Endothelial cell of umbilical vein (primary cell): ENCODE measurements around the gene SLC4A2. TPM values are rescaled to one million over a fixed set of nuclear protein-coding genes. Genes with fewer than 3 reads are reported as not detected.

Experiments used
- BruUV-seq: library from RNA; stranded (reverse); fragments of 400-500 nt; replicated peaks from 2 replicates; lab custom pipeline; 2021; lab: Mats Ljungman, UMichigan
- CTCF ChIA-PET: fragments of 300-600, 350-600 bp; sonication (Branson Sonifier 250); formaldehyde crosslinking; loops from one replicate; lab custom pipeline; 2021; ENCODE audit warnings: antibody characterized with exemption, inconsistent platforms; lab: Charles Lee
- POLR2A ChIA-PET: fragments of 300-600, 350-600 bp; sonication (Branson Sonifier 250); formaldehyde crosslinking; loops from one replicate; lab custom pipeline; 2021; ENCODE audit warnings: antibody characterized with exemption, inconsistent platforms; lab: Charles Lee
- DNase-seq: peaks from one replicate; pipeline ENCODE4 v3.0.0-alpha.2; 2011; ENCODE audit warnings: low read depth, low spot score
- FAIRE-seq: peaks from 2 replicates; lab custom pipeline; 2011; peaks lifted over from hg19 to GRCh38; lab: Jason Lieb, UNC
- H2AFZ ChIP-seq: 2 replicates; pipeline ENCODE4 v1.6.0; 2012; ENCODE audit warnings: low read depth, low read length, control low read depth, inconsistent platforms
- H3K27ac ChIP-seq: 2 replicates; pipeline ENCODE4 v1.5.1; 2011; ENCODE audit warnings: low read depth, mild to moderate bottlenecking, control low read depth, low read length, moderate library complexity; ENCODE audit not compliant: insufficient read depth
- H3K27me3 ChIP-seq, 2 experiments: 2 replicates each; pipeline versions ENCODE4 v1.6.0 to v1.6.1; 2011; ENCODE audit warnings: low read length in 2 of 2, mixed read lengths in 1 of 2; ENCODE audit not compliant: control insufficient read depth in 2 of 2, insufficient read depth in 2 of 2
- H3K36me3 ChIP-seq, 2 experiments: 2 replicates in 1 of 2; 3 replicates in 1 of 2; pipeline ENCODE4 v1.5.1; 2011; ENCODE audit warnings: low read length in 2 of 2, mild to moderate bottlenecking in 1 of 2, moderate library complexity in 1 of 2; ENCODE audit not compliant: control insufficient read depth in 2 of 2, insufficient read depth in 2 of 2; ENCODE audit errors: extremely low read depth in 1 of 2
- H3K4me1 ChIP-seq: 3 replicates; pipeline ENCODE4 v1.5.1; 2011; ENCODE audit warnings: mild to moderate bottlenecking, low read length; ENCODE audit not compliant: control insufficient read depth, insufficient read depth; ENCODE audit errors: extremely low read depth
- H3K4me2 ChIP-seq: 2 replicates; pipeline ENCODE4 v1.6.1; 2011; ENCODE audit warnings: low read length, control low read depth, mixed read lengths; ENCODE audit not compliant: insufficient read depth
- H3K4me3 ChIP-seq, 3 experiments: fragments of 200-600 bp in 1 of 3; sonication (generic), shearing (Covaris generic) in 1 of 3; replicated peaks in 1 of 3; 2 replicates each; pipeline ENCODE4 v1.5.1; 2011 to 2016; ENCODE audit warnings: control low read depth in 3 of 3, low read length in 3 of 3, mild to moderate bottlenecking in 2 of 3, inconsistent platforms in 1 of 3, low read depth in 1 of 3, moderate library complexity in 1 of 3; ENCODE audit not compliant: insufficient read depth in 1 of 3
- H3K79me2 ChIP-seq: 2 replicates; pipeline ENCODE4 v1.6.0; 2012; ENCODE audit warnings: low read length, inconsistent platforms; ENCODE audit not compliant: control insufficient read depth, insufficient read depth
- H3K9ac ChIP-seq: replicated peaks from 2 replicates; pipeline ENCODE3; 2011; ENCODE audit warnings: low read length, control low read depth; ENCODE audit not compliant: insufficient read depth; ENCODE audit errors: extremely low read depth
- H3K9me1 ChIP-seq: replicated peaks from 3 replicates; pipeline ENCODE4 v1.6.0; 2011; ENCODE audit warnings: mild to moderate bottlenecking, low read length; ENCODE audit not compliant: control insufficient read depth, insufficient read depth; ENCODE audit errors: extremely low read depth
- H3K9me3 ChIP-seq: replicated peaks from 2 replicates; pipeline ENCODE4 v1.5.1; 2012; ENCODE audit warnings: low read length, inconsistent platforms; ENCODE audit not compliant: control insufficient read depth, insufficient read depth
- H4K20me1 ChIP-seq: replicated peaks from 2 replicates; pipeline ENCODE3; 2011; ENCODE audit warnings: mild to moderate bottlenecking, low read length; ENCODE audit not compliant: control insufficient read depth, insufficient read depth; ENCODE audit errors: extremely low read depth
- JUN ChIP-seq: IDR thresholded peaks from 2 replicates; pipeline ENCODE4 v1.6.1; 2011; ENCODE audit warnings: borderline replicate concordance, low read depth; ENCODE audit not compliant: insufficient read length, insufficient read depth
- MAX ChIP-seq: IDR thresholded peaks from 2 replicates; pipeline ENCODE4 v1.6.1; 2011; ENCODE audit not compliant: insufficient read depth, insufficient read length
- MYC ChIP-seq: IDR thresholded peaks from one replicate; pipeline ENCODE4 v1.6.1; 2011; ENCODE audit warnings: mild to moderate bottlenecking, low read depth, low read length
- POLR2A ChIP-seq: IDR thresholded peaks from 2 replicates; pipeline ENCODE4 v1.6.1; 2012; ENCODE audit warnings: low read depth, mild to moderate bottlenecking, control low read depth, low read length
- POLR2AphosphoS5 ChIP-seq: IDR thresholded peaks from 2 replicates; pipeline ENCODE4 v1.6.1; 2012; ENCODE audit warnings: low read depth, mild to moderate bottlenecking, control low read depth, low read length, moderate library complexity; ENCODE audit not compliant: insufficient read depth
- dilution Hi-C: fragments of 300-500 bp; cut with MboI; formaldehyde crosslinking; loops from one replicate; pipeline ENCODE4 v1.15.0; 2019; ENCODE audit warnings: low sequenced_read_pairs; ENCODE audit not compliant: extremely low pct_ligation_motif_present
- intact Hi-C: fragments of 100-400 bp; cut with micrococcal nuclease; formaldehyde crosslinking; loops from one replicate; pipeline ENCODE4 v1.10.0; 2022
- polyA plus RNA-seq, 4 experiments: library from polyadenylated mRNA; depleted of rRNA in 3 of 4; stranded (reverse) in 3 of 4; unstranded in 1 of 4; fragments of >200 nt; gene quantifications; 2 replicates each; pipeline versions ENCODE4 v1.2.1 to v1.2.3, GENCODE V29; 2011 to 2012; ENCODE audit warnings: missing spikeins in 1 of 4
- total RNA-seq: library from RNA; stranded (reverse); gene quantifications from 2 replicates; pipeline ENCODE4 v1.2.3, GENCODE V29; 2021

The SLC4A2 gene
- total and polyA plus RNA-seq, 2 donors (not counting 3 experiments of a cell fraction or from before 2014, with no cell fraction given): 108 to 172 TPM

DNA sequence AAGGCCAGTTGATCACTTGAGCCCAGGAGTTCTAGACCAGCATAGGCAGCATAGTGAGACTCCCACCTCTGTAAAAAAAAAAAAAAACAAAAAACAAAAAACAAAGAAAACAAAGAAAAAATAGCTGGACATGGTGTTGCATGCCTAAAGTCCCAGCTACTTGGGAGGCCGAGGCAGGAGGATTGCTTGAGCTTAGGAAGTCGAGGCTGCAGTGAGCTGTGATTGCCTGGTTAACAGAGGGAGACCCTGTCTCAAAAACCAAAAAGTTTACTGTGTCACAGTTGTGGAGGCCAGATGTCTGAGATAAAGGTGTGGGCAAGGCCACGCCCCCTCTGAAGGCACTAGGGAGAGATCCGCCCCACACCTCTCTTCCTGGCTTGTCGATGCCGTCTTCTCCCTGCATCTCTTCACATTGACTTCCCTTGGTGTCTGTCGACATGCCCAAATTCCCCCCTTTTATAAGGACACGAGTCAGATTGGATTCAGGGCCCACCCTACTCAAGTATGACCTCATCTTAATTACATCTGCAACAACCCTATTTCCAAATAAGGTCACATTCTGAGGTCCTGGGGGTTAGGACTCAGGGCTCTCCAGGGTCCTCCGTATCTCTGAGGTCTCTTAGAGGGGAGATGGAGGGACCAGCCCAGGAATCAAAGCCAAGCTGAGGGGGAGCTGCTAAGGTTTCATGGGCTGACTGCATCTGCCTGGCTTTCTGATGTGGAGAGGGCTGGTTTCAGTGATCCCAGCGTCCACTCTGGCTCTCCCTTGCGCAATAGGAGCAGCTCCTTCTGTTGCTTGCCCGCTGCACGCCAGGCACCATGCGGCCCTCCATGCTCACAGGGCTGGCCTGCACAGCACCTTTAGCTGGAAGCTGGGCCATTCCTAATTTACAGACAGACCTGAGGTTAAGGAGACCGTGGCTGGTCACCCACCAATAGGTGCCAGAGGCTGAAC is 50.0 kb downstream of the SLC4A2 start:
- H3K9me1 ChIP-seq: no peaks in the 10 kb centered on the region
- no peak overlapping the region for H3K4me2 ChIP-seq
- no peak overlapping the region for H3K9ac ChIP-seq
- H2AFZ ChIP-seq: no peak overlapping the region
- H3K27me3 ChIP-seq: no peaks in the 10 kb centered on the region
- POLR2A ChIA-PET: interaction anchor here (1.1 kb wide), 1 partner anchor 24 kb away, joined by 4 read pairs; no protein-coding TSS in a partner anchor
- no peak for FAIRE-seq
- TF ChIP-seq POLR2AphosphoS5: no peak
- dilution Hi-C loops: no loop called here
- no peaks in the 10 kb centered on the region for H4K20me1 ChIP-seq
- H3K27ac ChIP-seq: no peak overlapping the region
- DNase-seq: no peak
- no peaks in the 10 kb centered on the region for H3K9me3 ChIP-seq
- no peak overlapping the region for H3K4me3 ChIP-seq
- H3K79me2 ChIP-seq: peaks cover 77% of the 10 kb centered on the region
- CTCF ChIA-PET: interaction anchor here (0.6 to 4.5 kb wide), 15 partner anchors 14 to 153 kb away, joined by 3 to 26 read pairs (median 5); partner anchors contain the start of gene ABCB8
- H3K36me3 ChIP-seq: peaks cover 0 to 2% of the 10 kb centered on the region in 2 experiments
- intact Hi-C loops: loop anchor here (2.0 kb wide), 2 partner anchors 147 to 211 kb away; no protein-coding TSS in a partner anchor
- no TSS peak for BruUV-seq
- H3K4me1 ChIP-seq: peaks cover 25% of the 10 kb centered on the region

- peaks cover 17% of the 10 kb centered on the region for H3K4me1 ChIP-seq
- intact Hi-C loops: loop anchor here (2.0 kb wide), 2 partner anchors 148 to 212 kb away; no protein-coding TSS in a partner anchor
- H3K79me2 ChIP-seq: peaks cover 72% of the 10 kb centered on the region
- CTCF ChIA-PET: interaction anchor here (0.8 to 4.5 kb wide), 18 partner anchors 8 to 148 kb away, joined by 3 to 26 read pairs (median 6); partner anchors contain the start of genes ABCB8, AGAP3 and FASTK
- H3K9me1 ChIP-seq: no peaks in the 10 kb centered on the region
- H4K20me1 ChIP-seq: no peaks in the 10 kb centered on the region
- H3K9ac ChIP-seq: no peak overlapping the region
- dilution Hi-C loops: no loop called here
- no peaks in the 10 kb centered on the region for H3K9me3 ChIP-seq
- no peaks in the 10 kb centered on the region for H3K27me3 ChIP-seq
- peaks cover 0 to 2% of the 10 kb centered on the region in 2 experiments for H3K36me3 ChIP-seq
- FAIRE-seq: no peak
- no TSS peak for BruUV-seq
- POLR2A ChIA-PET: interaction anchor here (0.8 kb wide), 1 partner anchor 21 kb away, joined by 3 read pairs; no protein-coding TSS in a partner anchor
- no peak overlapping the region for H2AFZ ChIP-seq
- no peak overlapping the region for H3K4me2 ChIP-seq
- no peak overlapping the region for H3K27ac ChIP-seq
- no peak for DNase-seq
- TF ChIP-seq POLR2A (no peak), MYC (no peak), JUN (no peak), MAX (no peak), POLR2AphosphoS5 (no peak)
- H3K4me3 ChIP-seq: no peak overlapping the region
Observed at GRCh38 chr7:151110236-151110940, 51.0 kb downstream of the SLC4A2 start.
